ENCODE measurements around the gene HOXC13.

DNA sequence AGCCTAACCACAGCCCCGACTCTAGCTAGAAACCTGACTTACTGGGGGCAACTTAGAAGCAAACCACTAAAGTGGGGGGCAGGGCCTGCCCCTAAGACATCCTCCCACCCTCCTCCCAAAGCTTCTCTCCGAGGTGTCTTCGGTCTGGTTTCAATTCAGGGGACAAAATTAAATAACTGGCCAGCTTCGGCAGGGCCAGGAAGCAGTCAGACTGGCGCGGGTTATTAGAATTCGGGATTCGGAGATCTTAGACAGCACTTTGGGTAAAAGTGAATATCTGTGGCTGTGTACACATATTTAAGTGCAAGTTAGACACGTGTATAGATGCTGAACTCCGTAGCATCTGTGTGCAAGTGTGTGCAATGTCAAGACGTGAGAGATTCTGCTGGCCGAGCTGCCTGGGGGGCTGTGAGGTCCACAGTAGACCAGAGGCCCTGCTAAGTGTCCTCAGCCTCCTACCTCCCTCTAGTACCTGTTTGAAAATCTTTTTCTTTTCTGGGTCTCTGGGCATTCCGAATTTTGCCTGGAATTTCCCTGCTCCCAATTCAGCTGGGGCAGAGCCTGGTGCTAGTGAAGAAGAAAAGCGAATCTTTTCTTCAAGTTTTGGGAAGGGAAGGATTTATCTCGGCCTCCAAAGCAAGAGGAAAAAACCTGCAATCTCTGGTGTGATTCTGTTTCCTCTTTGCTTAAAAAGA, 42.3 kb downstream of the HOXC13 start:
- TF ChIP-seq, protein P1, sequence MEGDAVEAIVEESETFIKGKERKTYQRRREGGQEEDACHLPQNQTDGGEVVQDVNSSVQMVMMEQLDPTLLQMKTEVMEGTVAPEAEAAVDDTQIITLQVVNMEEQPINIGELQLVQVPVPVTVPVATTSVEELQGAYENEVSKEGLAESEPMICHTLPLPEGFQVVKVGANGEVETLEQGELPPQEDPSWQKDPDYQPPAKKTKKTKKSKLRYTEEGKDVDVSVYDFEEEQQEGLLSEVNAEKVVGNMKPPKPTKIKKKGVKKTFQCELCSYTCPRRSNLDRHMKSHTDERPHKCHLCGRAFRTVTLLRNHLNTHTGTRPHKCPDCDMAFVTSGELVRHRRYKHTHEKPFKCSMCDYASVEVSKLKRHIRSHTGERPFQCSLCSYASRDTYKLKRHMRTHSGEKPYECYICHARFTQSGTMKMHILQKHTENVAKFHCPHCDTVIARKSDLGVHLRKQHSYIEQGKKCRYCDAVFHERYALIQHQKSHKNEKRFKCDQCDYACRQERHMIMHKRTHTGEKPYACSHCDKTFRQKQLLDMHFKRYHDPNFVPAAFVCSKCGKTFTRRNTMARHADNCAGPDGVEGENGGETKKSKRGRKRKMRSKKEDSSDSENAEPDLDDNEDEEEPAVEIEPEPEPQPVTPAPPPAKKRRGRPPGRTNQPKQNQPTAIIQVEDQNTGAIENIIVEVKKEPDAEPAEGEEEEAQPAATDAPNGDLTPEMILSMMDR (IDR thresholded peaks at IDR 0.05; ENCODE audit: low read depth, low read length, poor library complexity, severe bottlenecking), result no peak
- no peak for TF ChIP-seq EZH2phosphoT487 (IDR thresholded peaks at IDR 0.05; ENCODE audit: borderline replicate concordance, low read length)

Measured in DOHH2 (cell line).